A549 (cell line): Measurements from ENCODE around the gene LRPPRC.

Source experiments
- CTCF ChIP-seq: fragments of >200 bp; sonication (Bioruptor Twin); formaldehyde crosslinking; IDR thresholded peaks from 3 replicates; pipeline ENCODE4 v1.5.1; 2016
- JUN ChIP-seq, 2 experiments: fragments of >200 bp; sonication (Bioruptor Twin); formaldehyde crosslinking; IDR thresholded peaks; 2 replicates in 1 of 2; 3 replicates in 1 of 2; pipeline ENCODE4 v1.6.1; 2016 to 2017

DNA sequence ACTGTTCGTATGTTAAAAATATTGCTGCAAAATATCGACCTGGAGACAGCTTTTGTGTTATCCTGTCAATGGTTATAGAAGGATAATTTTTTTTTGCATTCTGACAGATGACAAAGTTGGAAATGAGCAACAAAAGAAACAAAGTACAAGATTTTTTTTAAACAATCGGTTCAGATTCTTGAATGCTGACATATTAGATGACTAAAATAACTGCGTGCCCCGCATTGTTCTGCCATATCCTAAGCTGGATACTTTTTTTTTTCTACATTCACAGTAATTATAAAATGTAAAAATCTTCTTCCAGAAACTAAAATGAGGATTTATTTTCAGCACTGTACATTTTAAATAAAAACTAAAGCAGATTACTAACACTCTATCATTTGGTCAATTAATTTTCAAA is 89.9 kb downstream of the LRPPRC start:
- no peak for TF ChIP-seq CTCF
- no peak for TF ChIP-seq JUN (IDR thresholded peaks at IDR 0.05)
